ENCODE data around the gene LRRC4B.
A peak's percentile ranks its signal among the peaks of the same experiment; 100 is the strongest.

LRRC4B gene

GRCh38 chr19:50555033-50555432, 13.2 kb downstream of the LRRC4B start:
- intact Hi-C loops (cut with DNase I) = no loop called here
- no peak for DNase-seq

DNA sequence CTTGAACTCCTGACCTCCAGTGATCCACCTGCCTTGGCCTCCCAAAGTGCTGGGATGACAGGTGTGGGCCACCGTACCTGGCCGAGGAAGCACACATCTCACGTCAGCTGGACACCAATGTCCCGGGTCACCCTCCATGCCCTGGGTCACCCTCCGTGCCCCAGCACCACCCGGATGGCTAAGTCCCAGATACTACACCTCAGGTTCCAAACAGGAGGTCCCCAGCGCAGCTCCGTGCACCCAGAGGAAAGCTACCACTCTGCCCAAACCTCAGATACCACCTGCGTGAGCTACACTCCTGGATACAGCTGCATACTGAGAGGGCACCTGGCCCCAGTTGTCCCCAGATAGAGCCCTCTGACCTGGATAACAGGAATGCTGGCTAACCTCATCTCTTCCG, 14.0 kb downstream of the LRRC4B start:
- peak in 1 of 10 donors; percentile 50 for DNase-seq
- intact Hi-C loops (cut with DNase I) = no loop called here

DNA sequence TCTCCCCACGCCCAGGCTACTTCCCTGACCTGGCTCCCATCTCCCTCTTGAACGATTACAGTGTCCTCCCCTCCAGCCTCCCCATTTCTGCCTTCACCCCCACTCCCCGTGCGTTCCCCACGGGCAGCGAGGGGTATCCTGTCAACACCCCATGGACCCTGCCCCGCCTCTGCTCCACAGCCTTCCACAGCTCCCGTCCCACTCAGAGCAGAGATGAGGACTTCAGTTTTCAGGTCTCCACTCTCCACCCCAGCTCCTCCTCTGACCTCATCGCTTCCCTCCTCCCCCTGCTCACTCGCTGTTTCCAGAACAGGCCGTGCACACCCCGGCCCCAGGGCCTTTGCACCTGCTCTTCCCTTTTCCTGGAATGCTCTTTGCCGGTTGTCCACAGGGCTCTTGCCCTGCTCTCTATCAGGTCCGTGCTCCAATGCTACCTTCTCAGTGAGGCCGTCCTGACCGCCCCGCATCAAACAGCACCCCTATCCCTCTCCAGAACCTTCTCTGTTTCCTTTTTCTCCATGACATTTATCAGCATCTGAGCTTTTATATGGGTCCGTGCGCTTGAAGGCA, 15.0 kb downstream of the LRRC4B start:
- intact Hi-C loops (cut with DNase I) = no loop called here

DNA sequence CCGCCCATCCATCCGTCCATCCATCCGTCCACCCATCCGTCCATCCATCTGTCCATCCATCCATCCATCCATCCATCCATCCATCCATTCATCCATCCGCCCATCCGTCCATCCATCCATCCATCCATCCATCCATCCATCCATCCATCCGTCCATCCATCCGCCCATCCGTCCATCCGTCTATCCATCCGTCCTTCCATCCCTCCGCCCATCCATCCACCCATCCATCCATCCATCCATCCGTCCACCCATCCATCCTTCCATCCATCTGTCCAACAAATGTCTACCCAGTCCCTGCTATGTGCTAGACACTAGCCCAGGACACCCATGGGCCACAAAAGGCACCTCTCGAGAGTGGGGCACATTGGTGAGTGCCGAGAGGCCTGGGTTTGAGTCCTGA, 15.7 kb downstream of the LRRC4B start:
- intact Hi-C loops (cut with DNase I) = no loop called here
- DNase-seq = no peak

More for the DNA sequence above, 15.0 kb downstream of the LRRC4B start:
- DNase-seq = peak in 1 of 10 donors; percentile 55

GRCh38 chr19:50551715-50552187, 16.5 kb downstream of the LRRC4B start:
- DNase-seq = peak in 9 of 10 donors; percentile 53 to 92 (median 66)
- intact Hi-C loops (cut with DNase I) = no loop called here

DNA sequence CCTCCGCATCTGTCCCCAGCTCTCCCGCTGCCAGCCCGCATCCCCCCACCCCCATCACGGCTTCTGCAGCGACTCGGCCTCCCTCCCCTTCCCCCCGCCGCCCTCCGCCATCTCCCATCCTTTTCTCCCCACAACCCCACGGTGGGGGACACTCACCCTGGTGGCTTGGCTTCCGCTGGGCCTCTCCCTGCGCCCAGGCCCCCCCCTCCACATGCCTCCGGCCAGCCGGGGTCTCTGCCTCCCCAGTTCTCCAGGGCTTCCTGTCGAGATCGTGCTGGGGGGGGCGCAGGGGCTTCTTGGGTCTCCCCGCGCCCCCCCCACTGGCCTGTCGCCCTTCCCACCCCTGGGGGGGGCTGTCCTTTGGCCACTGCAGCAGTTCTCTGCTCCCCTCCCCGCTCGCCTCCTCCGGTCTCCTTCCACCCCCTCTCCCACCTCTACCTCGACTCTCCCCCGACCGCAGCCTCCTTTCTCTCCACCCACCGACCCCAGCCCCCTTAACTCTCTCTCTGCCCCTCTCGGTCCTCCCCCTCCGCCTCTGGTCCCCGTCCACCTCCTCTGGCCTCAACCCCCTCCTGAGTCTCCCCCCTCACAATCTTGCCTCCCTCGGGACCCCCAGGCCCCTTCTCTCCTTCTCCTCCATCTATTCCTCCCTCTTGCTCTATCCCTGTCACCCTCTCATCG, 17.1 kb downstream of the LRRC4B start:
- DNase-seq = peak in 1 of 10 donors; percentile 46
- intact Hi-C loops (cut with DNase I) = no loop called here

DNA sequence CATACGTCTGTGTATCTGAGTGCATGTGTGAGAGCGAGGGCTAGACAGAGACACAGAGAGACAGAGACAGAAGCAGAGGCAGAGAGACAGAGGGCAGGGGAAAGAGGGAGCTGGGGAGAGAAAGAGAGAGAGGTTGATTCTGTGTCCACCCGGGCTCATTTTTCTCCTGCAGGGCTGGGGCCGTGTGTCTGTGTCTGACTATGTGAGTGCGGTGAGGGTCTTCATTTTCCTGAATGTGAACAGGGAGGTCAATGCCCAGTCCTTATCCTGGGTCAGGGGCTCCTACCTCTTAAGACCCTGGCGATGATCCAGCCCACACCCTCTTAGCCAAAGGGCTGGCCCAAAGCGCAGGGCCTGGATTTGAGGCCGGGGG, 17.7 kb downstream of the LRRC4B start:
- peak in 1 of 10 donors; percentile 83 for DNase-seq
- intact Hi-C loops (cut with DNase I) = no loop called here

GRCh38 chr19:50549927-50550593, 18.2 kb downstream of the LRRC4B start:
- intact Hi-C loops (cut with DNase I) = loop anchor here (10.0 kb wide), 1 partner anchor 55 kb away; no protein-coding TSS in a partner anchor
- DNase-seq = peak in 1 of 10 donors; percentile 71

- intact Hi-C loops (cut with DNase I) = loop anchor here (10.0 kb wide), 1 partner anchor 54 kb away; no protein-coding TSS in a partner anchor
- peak in 2 of 10 donors; percentile 52 to 90 for DNase-seq
Observed at GRCh38 chr19:50549059-50549926, 18.9 kb downstream of the LRRC4B start.

DNA sequence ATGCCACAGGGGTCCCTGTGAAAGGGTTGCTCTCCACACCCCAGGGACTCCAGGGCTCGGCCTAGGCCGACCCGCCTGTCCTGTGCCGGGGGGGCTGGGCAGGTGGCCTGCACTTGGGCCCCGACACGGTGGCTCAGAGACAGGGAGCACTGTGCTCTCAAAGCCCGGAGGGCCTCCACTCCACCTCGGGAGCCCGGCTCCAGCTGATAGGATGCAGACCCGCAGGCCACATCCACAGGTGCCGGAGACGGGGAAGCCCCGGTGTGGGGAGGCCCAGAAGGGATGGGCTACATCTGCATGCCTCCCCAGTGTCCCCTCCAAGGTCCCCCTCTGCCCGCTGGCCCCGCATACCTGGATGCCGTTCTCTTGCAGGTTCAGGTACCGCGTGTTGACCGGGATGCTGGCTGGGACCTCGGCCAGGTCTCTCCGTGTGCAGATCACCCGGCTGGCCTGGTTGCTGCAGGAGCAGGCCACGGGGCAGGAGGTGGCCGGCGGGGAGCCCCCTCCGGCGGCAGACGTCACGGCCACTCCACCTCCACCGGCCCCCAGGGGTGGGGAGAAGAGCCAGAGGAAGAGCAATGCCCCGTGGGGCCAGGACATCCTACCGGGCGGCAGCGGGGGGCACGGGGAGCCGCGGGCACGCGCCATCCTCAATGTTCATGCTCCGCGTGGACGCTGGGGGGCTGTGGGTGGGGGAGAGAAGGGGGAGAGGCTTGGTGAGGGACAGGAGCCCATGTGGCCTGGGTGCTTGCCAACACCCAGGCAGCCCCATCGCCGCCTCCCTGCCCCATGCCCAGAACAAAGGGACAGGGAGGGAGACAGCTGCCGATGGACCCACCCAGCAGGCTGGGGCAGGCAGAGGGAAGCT, 19.8 kb downstream of the LRRC4B start:
- intact Hi-C loops (cut with DNase I) = loop anchor here (10.0 kb wide), 1 partner anchor 54 kb away; no protein-coding TSS in a partner anchor
- peak in 7 of 10 donors; percentile 66 to 97 (median 77) for DNase-seq

- intact Hi-C loops (cut with DNase I) = loop anchor here (10.0 kb wide), 1 partner anchor 53 kb away; no protein-coding TSS in a partner anchor
- peak in 3 of 10 donors; percentile 47 to 78 (median 55) for DNase-seq
Observed at GRCh38 chr19:50547385-50548190, 20.6 kb downstream of the LRRC4B start.

DNA sequence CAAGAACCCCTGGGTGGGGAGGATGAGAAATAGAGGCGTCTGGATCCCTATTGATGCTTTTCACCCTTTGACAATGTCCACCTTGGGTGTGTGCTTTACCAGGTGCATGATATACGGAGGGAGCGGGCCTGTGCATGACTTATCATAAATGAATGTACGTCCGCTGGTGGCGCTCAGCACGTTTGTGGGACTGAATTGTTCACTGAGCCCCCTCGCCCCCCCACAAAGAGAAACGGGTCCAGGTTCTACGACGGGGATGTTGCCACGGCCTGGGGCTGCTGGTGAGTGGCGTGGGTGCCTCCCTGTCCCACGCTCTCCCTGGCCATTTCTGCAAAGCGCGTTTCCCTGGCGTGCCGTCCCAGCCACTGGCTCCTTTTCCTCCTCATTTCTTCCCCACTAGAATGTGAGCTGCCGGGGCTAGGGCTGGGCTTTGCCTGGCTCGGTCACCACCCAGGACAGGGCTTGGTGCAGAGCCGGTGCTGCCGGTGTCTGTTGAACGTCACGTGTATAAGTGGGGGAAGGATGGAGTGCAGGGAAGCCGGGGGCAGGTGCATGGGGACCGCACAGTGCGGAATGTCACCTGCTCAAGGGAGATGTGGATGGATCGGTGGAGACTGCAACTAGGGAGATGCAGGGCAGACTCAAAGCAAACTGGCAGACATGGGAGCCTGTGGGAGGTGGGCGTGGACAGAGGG, 21.6 kb downstream of the LRRC4B start:
- intact Hi-C loops (cut with DNase I) = loop anchor here (10.0 kb wide), 1 partner anchor 52 kb away; no protein-coding TSS in a partner anchor
- DNase-seq = no peak

GRCh38 chr19:50542943-50543342, 25.3 kb downstream of the LRRC4B start:
- intact Hi-C loops (cut with DNase I) = loop anchor here (10.0 kb wide), 1 partner anchor 48 kb away; no protein-coding TSS in a partner anchor
- peak in 1 of 10 donors; percentile 86 for DNase-seq

DNA sequence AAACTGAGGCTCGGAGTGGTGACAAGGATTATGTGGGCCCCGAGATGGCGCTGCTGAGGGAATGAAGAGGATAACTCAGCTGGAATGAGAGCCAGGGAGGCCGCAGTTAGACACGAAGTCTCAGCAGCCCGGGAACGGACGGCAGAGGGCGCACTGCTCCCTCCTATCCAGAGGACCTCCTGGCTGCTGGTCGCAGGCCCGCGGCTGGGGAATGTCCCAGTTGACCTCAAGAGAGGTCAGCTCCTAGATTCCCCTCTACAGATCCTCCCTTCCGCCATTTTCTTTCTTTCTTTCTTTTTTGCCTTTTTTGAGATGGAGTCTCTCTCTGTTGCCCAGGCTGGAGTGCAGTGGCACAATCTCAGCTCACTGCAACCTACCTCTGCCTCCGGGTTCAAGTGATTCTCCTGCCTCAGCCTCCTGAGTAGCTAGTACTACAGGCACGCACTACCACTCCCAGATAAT, 30.4 kb downstream of the LRRC4B start:
- DNase-seq = peak; percentile 80 to 99 (median 94)
- intact Hi-C loops (cut with DNase I) = loop anchor here (1.0 kb wide), 1 partner anchor 19 kb away; no protein-coding TSS in a partner anchor

DNA sequence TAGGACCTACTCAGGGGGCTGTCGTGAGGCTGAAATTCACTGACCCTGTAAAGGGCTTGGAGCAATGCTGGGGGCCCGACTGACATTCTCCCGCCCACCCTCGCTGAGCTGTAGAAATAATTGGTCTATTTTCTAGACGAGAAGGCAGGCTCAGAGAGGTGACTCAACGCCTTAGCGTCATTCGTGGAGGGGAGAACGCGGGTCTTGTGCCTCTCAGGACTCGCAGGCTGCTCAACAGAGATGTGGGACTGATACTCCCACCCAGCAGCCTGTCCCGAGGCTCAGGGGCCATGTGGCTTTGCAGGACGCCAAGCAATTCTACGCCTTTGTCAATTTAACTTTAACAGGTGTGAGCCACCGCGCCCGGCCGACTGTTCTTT, 30.9 kb downstream of the LRRC4B start:
- intact Hi-C loops (cut with DNase I) = no loop called here
- no peak for DNase-seq

DNA sequence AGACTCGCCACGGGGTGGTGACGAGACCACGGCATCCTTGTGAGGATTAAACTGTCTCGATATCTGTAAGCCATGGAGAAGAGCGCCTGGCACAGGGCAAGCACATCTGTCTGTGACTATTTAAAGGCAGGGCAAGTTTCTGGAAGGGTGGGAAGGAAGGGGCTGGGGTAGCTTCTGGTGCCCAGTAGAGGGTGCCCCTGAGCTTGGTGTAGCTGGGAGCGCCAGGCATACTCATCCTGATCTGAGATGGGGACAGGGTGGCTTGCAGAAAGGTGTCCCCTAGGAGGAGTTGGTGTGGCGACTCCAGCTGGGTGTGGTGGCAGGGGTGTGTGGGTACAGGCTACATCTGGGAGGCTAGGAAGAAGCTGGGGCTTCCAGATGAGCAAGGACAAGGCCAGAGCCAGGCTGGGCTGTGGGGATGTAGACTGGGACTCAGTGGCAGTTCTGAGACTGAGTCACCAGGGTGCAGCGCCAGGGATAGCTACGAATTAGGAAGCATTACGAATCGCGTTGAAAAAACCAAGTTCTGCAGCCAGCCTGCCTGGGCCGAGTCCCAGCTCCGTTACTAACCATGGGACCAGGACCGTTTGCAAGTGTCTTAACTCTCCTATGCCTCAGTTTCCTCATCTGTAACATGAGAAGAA, 31.5 kb downstream of the LRRC4B start:
- intact Hi-C loops (cut with DNase I) = no loop called here
- DNase-seq = peak in 2 of 10 donors; percentile 64 to 87

- no peak for DNase-seq
- intact Hi-C loops (cut with DNase I) = no loop called here
Observed at GRCh38 chr19:50535672-50536187, 32.5 kb downstream of the LRRC4B start.

Measured in posterior cingulate gyrus (tissue), 11 donors.